Panc1 (cell line): ENCODE data around the gene AIG1.

Experiments
- POLR2AphosphoS5 ChIP-seq: IDR thresholded peaks from 2 replicates; pipeline ENCODE4 v1.6.1; 2012; ENCODE audit warnings: mild to moderate bottlenecking, low read depth, low read length, moderate library complexity
- SIN3A ChIP-seq: IDR thresholded peaks from 2 replicates; pipeline ENCODE4 v1.6.1; 2012; ENCODE audit warnings: low read depth, mild to moderate bottlenecking, low read length, moderate library complexity, borderline replicate concordance; ENCODE audit not compliant: insufficient read depth
- TF ChIP-seq, protein P1 (sequence below): fragments of 450-650 bp; IDR thresholded peaks from 2 replicates; pipeline ENCODE4 v1.5.1; 2017; ENCODE audit warnings: mild to moderate bottlenecking
- TF ChIP-seq, protein P2 (sequence below), 2 experiments: IDR thresholded peaks; 2 replicates each; pipeline ENCODE4 v1.6.1; 2011 to 2012; ENCODE audit warnings: low read depth in 2 of 2, control low read depth in 1 of 2, low read length in 1 of 2, mild to moderate bottlenecking in 1 of 2, moderate library complexity in 1 of 2; ENCODE audit not compliant: insufficient read depth in 1 of 2

- TF ChIP-seq, protein P1, sequence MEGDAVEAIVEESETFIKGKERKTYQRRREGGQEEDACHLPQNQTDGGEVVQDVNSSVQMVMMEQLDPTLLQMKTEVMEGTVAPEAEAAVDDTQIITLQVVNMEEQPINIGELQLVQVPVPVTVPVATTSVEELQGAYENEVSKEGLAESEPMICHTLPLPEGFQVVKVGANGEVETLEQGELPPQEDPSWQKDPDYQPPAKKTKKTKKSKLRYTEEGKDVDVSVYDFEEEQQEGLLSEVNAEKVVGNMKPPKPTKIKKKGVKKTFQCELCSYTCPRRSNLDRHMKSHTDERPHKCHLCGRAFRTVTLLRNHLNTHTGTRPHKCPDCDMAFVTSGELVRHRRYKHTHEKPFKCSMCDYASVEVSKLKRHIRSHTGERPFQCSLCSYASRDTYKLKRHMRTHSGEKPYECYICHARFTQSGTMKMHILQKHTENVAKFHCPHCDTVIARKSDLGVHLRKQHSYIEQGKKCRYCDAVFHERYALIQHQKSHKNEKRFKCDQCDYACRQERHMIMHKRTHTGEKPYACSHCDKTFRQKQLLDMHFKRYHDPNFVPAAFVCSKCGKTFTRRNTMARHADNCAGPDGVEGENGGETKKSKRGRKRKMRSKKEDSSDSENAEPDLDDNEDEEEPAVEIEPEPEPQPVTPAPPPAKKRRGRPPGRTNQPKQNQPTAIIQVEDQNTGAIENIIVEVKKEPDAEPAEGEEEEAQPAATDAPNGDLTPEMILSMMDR, result no peak
- no peak for TF ChIP-seq POLR2AphosphoS5
- TF ChIP-seq, protein P2, sequence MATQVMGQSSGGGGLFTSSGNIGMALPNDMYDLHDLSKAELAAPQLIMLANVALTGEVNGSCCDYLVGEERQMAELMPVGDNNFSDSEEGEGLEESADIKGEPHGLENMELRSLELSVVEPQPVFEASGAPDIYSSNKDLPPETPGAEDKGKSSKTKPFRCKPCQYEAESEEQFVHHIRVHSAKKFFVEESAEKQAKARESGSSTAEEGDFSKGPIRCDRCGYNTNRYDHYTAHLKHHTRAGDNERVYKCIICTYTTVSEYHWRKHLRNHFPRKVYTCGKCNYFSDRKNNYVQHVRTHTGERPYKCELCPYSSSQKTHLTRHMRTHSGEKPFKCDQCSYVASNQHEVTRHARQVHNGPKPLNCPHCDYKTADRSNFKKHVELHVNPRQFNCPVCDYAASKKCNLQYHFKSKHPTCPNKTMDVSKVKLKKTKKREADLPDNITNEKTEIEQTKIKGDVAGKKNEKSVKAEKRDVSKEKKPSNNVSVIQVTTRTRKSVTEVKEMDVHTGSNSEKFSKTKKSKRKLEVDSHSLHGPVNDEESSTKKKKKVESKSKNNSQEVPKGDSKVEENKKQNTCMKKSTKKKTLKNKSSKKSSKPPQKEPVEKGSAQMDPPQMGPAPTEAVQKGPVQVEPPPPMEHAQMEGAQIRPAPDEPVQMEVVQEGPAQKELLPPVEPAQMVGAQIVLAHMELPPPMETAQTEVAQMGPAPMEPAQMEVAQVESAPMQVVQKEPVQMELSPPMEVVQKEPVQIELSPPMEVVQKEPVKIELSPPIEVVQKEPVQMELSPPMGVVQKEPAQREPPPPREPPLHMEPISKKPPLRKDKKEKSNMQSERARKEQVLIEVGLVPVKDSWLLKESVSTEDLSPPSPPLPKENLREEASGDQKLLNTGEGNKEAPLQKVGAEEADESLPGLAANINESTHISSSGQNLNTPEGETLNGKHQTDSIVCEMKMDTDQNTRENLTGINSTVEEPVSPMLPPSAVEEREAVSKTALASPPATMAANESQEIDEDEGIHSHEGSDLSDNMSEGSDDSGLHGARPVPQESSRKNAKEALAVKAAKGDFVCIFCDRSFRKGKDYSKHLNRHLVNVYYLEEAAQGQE (IDR thresholded peaks at IDR 0.05; ENCODE audit: insufficient read depth in 1 of 2, low read depth in 2 of 2, low read length in 1 of 2), result no peak
- no peak for TF ChIP-seq SIN3A
Measured at GRCh38 chr6:143174951-143175350, 114.3 kb downstream of the AIG1 start.
